ENCODE measurements around the gene FRMD5. TPM values are rescaled to one million over a fixed set of nuclear protein-coding genes. Genes with fewer than 3 reads are reported as not detected.

Gene FRMD5
- total RNA-seq, 4 donors from 2014 or later, result 0.24 to 0.94 (median 0.67) TPM; not detected in 1

GRCh38 chr15:43975770-43976169 is 219.3 kb downstream of the FRMD5 start:
- intact Hi-C loops (cut with DNase I), result no loop called here
- H3K36me3 ChIP-seq, result no peaks in the 10 kb centered on the region
- no peak for DNase-seq
- H3K27me3 ChIP-seq, result no peaks in the 10 kb centered on the region
- H3K4me1 ChIP-seq, result peaks cover 15 to 26% of the 10 kb centered on the region in 2 donors
- no peak overlapping the region for H3K4me3 ChIP-seq (replicated peaks in 1 of 3)
- no peak for TF ChIP-seq POLR2A (IDR thresholded peaks at IDR 0.05)
- TF ChIP-seq, protein P1, sequence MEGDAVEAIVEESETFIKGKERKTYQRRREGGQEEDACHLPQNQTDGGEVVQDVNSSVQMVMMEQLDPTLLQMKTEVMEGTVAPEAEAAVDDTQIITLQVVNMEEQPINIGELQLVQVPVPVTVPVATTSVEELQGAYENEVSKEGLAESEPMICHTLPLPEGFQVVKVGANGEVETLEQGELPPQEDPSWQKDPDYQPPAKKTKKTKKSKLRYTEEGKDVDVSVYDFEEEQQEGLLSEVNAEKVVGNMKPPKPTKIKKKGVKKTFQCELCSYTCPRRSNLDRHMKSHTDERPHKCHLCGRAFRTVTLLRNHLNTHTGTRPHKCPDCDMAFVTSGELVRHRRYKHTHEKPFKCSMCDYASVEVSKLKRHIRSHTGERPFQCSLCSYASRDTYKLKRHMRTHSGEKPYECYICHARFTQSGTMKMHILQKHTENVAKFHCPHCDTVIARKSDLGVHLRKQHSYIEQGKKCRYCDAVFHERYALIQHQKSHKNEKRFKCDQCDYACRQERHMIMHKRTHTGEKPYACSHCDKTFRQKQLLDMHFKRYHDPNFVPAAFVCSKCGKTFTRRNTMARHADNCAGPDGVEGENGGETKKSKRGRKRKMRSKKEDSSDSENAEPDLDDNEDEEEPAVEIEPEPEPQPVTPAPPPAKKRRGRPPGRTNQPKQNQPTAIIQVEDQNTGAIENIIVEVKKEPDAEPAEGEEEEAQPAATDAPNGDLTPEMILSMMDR (IDR thresholded peaks at IDR 0.05), result no peak
- H3K27ac ChIP-seq, result peak overlapping the region; percentile 76 to 83 (median 78)
- WGBS, 2 donors, result 85 to 90% methylated on average over 1 of the region's 1 CpG
- no peaks in the 10 kb centered on the region for H3K9me3 ChIP-seq

- Histone ChIP-seq H3K4me1 (peaks cover 15 to 26% of the 10 kb centered on the region in 2 donors), H3K36me3 (no peaks in the 10 kb centered on the region), H3K27me3 (no peaks in the 10 kb centered on the region), H3K27ac (peak overlapping the region; percentile 76 to 83 (median 78)), H3K4me3 (replicated peaks in 1 of 3) (no peak overlapping the region), H3K9me3 (no peaks in the 10 kb centered on the region)
- TF ChIP-seq, protein P1 (IDR thresholded peaks at IDR 0.05), result no peak
- no peak for TF ChIP-seq POLR2A (IDR thresholded peaks at IDR 0.05)
- no peak for DNase-seq
- intact Hi-C loops (cut with DNase I), result no loop called here
- WGBS, 2 donors, result 15 to 33% methylated on average over 4 of the region's 4 CpGs
Observed at GRCh38 chr15:43975326-43975725, 219.7 kb downstream of the FRMD5 start.

DNA sequence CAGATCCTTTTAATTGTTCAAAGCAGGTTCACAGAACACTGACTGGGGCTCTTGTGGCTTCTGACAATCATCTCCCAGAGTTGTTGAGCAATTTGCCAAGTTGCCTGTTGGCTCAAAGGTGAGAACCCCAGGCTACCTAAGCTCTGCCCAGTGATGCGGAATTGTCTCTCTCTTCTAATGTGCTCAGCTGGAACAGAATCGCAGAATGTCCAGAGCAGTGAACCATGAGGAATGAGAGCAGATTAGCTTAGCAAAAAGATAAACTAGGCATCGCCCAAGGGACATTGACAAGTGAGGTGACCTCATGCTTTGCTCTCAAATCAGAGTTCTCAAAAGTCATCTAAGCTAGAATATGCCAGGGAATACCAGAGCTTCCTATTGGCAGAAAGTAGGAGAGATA is 220.2 kb downstream of the FRMD5 start:
- Histone ChIP-seq H3K27me3 (no peaks in the 10 kb centered on the region), H3K36me3 (no peaks in the 10 kb centered on the region), H3K27ac (peak overlapping the region in 2 of 3 donors; percentile 76 to 83), H3K9me3 (no peaks in the 10 kb centered on the region), H3K4me3 (replicated peaks in 1 of 3) (no peak overlapping the region), H3K4me1 (peaks cover 15 to 26% of the 10 kb centered on the region in 2 donors)
- TF ChIP-seq POLR2A (IDR thresholded peaks at IDR 0.05), result no peak
- TF ChIP-seq, protein P1 (IDR thresholded peaks at IDR 0.05), result no peak
- peak; percentile 87 to 88 for DNase-seq
- intact Hi-C loops (cut with DNase I), result no loop called here
- 24 to 41% methylated on average over 3 of the region's 3 CpGs for WGBS, 2 donors

- 81 to 93% methylated on average over 1 of the region's 1 CpG for WGBS, 2 donors
- Histone ChIP-seq H3K9me3 (no peaks in the 10 kb centered on the region), H3K4me3 (replicated peaks in 1 of 3) (no peak overlapping the region), H3K4me1 (peaks cover 9 to 18% of the 10 kb centered on the region in 2 donors), H3K36me3 (no peaks in the 10 kb centered on the region), H3K27me3 (no peaks in the 10 kb centered on the region), H3K27ac (no peak overlapping the region)
- no peak for DNase-seq
- intact Hi-C loops (cut with DNase I), result no loop called here
- TF ChIP-seq POLR2A (IDR thresholded peaks at IDR 0.05), result no peak
- TF ChIP-seq, protein P1 (IDR thresholded peaks at IDR 0.05), result no peak
Observed at GRCh38 chr15:43969802-43970375, 225.2 kb downstream of the FRMD5 start.

DNA sequence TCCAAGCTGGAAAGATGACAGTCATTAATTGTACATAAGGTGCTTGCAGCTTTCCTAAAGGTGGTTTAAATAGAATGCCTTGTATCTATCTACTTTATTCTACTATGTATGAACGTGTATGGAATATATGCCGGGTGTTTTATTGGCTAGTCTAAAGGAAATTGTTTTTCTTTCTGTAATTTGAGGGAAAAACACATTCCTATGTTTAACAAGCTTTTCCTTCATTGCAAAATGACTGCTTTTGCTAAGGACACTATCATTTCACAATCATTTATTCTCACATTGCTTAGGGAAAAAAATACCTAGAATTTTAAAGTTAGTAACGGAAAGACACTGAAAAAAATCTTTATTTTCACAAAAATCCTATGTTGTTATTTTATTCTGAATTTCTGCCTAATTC is 226.5 kb downstream of the FRMD5 start:
- TF ChIP-seq, protein P1 (IDR thresholded peaks at IDR 0.05), result no peak
- 73 to 82% methylated on average over 3 of the region's 3 CpGs for WGBS, 2 donors
- no peaks in the 10 kb centered on the region for H3K9me3 ChIP-seq
- no peak for DNase-seq
- H3K27ac ChIP-seq, result no peak overlapping the region
- no peak overlapping the region for H3K4me3 ChIP-seq (replicated peaks in 1 of 3)
- H3K27me3 ChIP-seq, result no peaks in the 10 kb centered on the region
- intact Hi-C loops (cut with DNase I), result no loop called here
- no peaks in the 10 kb centered on the region for H3K36me3 ChIP-seq
- H3K4me1 ChIP-seq, result peaks cover 3 to 8% of the 10 kb centered on the region in 2 donors
